NCI-H345 treated with DMSO at 0.1 percent for 48 hours (cell line): ENCODE results near the gene ANKRD11.

Experiments used
- DNase-seq: peaks from one replicate; lab custom pipeline; 2025; ENCODE audit not compliant: unreplicated experiment; lab: John Stamatoyannopoulos, UW

The ANKRD11 gene

DNA sequence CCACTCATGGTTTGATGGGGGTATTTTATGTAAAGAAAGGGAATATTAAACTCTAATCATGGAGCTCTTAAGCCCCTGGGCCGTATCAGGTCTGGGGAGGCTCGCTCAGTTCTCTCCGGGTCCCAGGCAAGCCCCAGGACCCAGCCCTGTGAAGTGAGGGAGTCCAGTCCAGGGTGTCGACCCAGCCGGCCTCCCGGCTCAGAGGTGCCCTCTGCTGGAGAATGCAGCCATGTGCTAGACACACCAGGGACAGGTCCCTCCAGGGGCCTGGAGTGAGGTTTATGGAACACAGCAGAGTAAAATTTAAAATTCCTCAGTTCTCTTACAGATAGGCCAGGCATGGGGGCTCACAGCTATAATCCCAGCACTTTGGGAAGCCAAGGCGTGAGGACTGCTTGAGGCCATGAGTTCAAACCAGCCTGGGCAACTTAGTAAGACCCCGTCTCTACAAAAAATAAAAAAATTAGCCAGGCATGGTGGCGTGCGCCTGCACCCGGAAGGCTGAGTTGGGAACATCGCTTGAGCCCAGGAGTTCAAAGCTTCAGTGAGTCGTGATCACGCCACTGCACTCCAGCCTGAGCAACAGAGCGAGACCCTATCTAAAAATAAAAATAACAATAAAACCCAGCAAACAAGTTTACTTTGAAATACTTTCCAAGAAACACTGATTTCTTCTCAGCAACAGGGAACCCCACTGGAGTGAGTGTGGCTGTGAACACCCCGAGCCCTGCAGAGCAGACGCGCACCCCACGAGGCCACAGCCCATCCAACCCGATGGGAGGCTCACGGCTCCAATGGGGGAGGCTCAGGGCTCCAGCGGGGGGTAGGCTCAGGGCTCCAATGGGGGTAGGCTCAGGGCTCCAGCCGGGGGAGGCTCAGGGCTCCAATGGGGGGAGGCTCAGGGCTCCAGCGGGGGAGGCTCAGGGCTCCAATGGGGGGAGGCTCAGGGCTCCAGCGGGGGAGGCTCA is 200.6 kb downstream of the ANKRD11 start:
- peak; percentile 2 for DNase-seq

DNA sequence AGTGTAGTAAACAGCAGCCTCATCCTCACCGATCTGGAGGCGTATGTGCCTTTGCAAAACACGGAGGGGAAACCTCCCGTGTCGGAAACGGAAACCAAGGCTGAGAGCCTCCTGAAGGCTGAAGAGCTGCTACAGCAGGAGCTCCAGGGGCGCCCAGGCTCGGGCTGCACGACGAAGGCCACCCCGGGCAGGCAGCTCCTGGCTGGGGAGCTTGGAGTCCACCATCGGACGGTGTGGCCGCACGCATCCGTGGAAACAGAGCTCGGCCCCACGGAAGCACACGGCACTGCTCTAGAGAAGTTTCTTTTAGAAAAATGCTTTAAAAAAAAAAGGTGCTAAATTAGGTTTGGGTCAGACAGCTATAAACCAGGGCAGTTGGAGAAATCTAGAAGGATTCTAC is 201.4 kb downstream of the ANKRD11 start:
- DNase-seq: no peak

DNA sequence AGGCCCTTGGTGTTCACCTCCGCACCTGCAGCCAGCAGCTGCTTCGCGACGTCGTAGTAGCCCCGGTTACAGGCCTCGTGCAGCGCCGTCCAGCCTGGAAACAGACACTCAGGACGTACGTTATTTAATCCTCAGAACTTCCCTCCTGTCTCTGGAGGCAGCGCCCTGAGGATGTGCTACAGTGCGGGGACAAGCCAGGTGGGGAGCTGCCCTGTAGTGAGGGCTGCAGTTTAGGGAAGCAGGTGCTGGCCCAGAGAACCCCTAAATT is 201.8 kb downstream of the ANKRD11 start:
- no peak for DNase-seq

DNA sequence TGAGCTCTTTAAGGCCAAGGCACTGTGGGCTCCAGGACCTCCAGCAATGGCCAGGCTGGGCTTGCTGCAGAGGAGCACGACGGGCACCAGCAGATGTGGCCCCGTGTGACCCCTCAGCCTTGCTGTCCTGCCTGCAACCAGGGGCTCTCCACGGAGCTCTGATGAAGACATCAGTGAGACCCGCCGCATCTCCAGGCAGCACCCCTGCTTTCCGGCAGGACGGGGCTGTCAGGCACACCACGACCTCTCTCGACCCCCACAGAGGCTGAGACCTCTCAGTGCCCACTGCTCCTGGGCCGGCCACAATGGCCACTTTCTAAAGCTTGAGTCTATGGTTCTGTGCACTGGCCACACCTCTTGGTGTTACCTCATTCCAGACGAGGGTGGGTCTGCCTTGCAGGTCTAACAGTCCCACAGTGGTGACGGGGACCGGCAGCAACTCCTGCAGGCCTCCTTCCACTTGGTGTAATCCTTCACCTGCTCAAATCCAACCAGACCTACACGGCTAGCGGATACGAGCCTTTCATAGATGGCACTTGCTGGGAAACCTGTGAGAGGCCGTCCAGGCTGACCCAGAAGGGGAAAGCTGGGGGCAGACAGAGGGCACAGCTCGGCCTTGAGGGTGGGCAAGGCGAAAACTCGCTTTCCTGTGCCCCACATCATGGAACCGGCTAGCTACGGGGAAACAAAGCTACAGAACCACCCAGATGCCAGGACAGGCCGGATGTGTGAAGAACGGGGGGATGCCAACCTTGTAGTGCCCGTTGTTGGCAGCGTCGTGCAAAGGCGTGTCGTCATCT is 202.4 kb downstream of the ANKRD11 start:
- no peak for DNase-seq

DNA sequence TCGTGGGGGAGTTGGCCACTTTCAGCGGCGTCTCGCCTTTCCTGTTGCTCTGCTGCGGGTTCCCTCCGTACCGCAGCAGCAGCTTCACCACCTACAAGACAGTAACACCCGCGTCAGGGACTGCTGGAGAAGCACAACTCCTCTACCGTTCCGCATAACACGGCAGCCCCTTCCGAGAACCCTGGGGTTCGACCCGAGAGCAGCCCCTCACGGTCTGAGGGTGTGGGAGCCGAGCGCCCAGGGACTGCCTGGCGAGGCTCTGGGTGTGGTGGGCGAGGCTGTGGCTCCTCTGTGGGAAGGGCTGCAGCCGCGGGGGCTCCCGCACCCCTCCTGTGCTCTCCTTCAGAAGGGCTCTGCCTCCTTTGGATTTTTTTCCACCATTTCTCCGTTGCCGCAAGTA is 204.3 kb downstream of the ANKRD11 start:
- no peak for DNase-seq

DNA sequence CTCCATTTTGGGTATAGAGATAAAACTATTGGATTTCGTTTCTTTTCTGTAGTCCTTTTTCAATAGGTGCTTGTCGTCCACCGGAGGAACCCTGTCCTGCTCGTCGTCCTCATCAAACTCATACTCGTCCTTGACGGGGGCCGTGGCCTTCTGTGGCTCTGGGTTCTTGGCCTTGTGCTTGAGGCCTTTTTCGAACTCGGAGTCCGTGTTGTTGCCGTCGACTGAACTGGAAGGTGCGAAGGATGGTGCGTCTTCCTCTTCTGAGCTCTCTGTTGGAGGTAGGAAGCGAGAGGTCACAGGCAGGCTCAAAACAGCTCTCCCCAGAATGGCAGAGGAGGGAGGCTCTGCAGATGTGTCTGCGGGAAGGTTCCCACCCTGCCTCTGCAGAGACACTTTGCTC is 205.0 kb downstream of the ANKRD11 start:
- no peak for DNase-seq

DNA sequence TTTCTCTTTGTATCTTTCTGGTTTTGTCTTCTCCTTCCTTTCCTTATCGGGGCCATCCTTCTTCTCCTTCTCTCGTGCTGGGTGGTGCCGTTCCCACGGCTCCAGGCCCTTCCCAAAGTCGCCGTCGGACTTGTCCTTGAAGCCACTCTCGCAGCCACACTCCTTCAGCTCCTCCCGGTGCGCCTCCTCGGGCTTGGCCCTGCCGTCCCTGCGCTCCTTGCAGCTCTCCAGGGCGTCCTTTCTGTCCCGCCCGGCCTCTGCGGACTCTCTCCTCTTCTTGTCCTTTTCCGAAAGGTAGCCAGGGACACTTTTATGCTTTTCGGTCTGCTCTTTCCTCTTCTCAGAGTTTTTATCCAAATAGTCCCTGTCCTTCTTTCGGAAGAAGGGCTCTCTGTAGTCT is 206.9 kb downstream of the ANKRD11 start:
- DNase-seq: no peak

DNA sequence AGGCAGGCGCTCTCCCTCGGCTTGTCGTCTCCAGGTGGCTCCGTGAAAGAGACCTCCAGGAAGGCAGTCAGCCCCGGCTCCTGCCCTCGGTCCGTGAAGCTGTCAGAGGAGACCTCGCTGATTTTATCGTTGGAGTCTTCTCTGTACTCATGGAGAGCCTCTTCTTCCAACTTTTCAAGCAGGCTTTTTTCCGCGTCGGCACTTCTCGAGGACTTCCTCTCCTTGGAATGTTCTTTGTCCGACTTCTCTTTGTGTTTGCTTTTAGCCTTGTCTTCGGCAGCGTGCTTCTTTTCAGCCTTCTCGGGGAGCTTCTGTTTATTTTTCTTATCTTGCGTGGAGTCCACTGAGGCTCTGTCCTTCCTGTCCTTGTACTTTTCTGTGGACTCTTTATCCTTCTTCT is 207.8 kb downstream of the ANKRD11 start:
- DNase-seq: no peak

DNA sequence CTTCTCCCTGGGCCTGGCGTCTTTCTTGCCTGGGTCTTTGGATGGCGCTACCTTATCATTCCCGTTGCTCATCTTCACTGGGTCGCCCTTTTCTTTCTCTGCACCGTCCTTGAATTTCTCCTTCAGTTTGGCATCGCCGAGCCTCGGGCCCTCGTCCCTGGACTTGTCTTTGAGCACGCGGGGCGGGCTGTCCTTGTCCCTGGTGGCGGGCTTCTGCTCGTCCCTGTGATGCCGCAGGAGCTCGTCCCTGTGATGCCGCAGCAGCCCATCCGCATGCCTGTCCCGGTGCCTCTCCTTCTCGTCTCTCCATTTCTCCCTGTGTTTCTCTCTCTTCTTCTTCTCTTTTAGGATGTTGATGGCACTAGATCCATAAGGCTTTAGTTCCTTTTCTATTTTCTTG is 208.5 kb downstream of the ANKRD11 start:
- no peak for DNase-seq

DNA sequence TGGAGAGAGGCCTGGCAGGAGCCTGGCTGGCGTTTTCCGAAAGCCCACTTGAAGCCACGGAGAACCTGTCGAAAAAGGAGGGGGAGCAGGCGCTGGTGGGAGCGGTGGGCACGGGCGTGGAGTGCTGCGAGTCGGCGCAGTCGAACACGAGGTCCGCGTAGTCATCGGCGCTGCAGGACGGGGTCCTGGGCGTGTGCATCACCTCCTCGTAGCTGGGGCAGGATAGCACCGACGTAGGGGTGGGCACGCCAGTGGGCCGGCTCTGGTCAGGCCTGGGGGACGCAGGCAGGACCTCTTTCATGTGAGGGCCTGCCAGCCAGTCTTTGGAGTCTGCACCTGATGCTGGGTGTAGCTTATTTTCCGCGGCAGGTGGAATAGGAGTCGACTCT is 209.2 kb downstream of the ANKRD11 start:
- DNase-seq: no peak

DNA sequence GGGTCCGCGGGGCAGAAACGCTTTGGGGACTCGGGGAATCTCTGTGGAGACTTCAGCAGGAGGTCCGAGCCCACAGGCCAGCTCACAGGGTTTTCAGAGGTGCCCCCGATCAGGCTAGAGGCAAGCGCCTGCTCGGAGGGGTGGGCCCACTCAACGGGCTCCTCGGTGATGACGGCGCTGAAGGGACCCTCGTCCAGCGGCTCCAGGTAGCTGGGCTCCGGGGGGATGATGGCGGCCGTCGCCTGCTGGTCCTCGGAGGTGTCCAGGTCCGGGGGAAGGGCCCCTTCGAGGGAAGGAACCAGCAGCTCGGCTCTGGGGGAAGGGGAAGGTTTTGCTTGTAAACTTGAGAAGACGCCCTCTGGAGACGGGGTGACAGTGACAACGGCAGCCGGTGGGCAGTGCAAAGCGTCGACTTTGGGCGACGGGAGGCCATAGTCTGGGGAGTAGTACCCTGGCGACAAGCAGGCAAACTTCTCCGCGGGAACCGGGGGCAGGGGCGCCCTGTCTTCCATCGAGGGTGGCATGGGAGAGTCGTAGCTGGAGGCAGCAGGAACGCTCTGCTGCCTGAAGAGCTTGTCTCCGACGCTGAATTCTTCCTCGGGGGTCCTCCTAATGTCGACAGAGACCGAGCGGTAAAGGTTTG is 209.7 kb downstream of the ANKRD11 start:
- DNase-seq: no peak

DNA sequence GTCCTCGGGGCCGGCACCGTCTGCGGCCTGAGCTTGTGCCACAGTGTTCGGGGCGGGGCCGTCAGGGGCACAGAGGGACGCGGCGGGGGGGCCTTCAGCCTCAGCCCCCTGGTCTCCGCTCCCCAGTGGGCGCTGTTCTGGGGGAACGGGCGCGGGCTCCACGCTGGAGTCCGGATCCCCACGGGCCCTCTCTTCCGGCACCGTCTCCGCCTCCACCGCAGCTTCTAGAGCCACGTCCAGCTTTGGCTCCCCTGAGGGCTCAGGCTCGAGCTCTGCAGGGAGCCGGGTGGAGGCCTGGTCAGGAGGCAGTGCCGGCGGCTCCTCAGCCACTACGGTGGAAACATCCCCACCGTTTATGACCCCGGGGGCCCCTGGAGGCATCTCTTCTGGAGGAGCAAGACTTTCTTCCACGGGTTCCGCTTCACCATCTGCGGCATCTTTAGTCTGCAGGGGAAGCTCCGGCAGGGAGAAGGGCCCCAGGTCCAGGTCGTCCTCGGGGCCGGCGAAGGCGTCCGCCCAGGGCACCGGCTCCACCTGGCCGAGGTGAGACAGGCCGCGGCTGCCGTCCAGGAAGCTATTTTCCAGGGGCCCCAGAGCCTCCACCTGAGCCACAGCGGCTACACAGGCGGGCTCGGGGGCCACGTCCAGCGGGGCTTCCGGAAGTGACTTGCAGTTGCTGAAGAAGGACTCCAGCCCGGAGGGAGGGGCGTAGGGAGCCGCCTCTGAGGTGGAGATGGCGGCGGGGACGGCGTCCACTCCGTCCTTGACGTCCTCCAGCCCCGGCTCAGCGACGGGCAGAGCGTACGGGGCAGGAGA is 210.5 kb downstream of the ANKRD11 start:
- no peak for DNase-seq

DNA sequence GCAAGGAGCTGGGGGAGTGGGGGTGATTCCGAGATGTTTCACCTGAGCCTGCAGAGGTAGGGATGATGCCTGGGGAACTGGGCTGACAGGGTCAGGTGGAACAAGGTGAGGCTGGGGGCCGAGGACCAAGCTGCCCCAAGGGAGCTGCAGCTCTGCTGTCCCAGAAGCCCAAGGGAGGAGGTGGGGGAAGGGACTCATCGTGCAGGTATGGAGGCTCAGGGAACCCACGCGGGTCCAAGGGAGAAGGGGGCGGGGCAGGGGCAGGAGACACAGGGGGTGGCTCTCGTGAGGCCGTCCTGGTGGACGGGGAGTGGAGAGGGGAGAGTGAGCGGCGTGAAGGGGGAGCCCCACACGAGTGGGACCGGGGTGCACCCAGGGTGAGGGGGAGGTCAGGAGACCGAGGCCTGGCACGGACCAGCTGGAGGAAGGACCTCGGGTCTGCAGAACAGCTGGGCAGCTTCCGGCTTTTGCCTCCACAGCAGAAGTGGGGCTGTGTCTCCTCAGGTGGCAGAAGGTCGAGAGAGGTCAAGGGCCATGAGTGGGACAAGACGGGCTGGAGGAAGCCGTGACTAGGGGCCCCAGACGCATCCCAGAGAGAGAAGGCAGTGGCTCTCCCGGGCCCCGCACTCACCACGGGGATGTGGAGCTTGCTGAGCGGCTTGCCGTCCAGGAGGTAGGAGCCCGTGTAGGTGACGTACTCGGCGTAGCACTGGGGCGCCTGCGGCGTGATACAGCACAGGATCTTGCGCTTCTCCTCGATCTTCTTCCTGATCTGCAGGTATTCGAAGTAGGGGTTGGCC is 211.7 kb downstream of the ANKRD11 start:
- no peak for DNase-seq

DNA sequence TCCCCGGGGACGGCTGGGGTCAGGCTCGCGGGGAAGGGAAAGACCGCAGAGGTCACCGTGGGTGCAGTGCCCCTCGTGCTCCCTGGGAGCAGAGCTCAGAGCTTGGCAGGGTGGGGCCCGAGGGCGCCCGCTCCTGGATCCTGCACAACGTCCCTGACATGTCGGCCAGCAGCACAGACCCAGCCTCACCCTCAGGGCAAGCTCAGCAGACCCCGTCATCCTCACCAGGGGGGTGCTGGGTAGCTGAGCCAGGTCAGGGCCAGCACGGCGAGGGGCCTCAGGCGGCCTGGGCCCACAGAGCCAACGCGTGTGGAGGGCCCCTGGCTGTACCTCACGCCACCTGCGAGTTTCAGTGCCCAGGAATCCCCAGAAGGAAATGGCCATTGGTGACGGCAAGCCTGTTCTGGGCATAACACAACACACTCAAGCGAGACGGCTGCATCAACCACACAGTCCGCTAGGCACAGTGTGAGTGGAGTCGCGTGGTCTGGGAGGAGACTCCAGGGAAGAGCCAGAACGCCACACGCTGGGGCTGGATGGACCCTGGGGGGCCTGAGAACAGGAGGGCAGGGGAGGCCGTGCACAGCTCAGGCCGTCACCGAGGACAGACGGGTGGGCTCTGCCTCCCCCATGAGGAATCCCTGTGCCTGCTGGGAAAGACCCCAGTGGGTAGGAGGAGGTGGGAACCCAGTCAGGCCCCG is 212.6 kb downstream of the ANKRD11 start:
- DNase-seq: no peak

DNA sequence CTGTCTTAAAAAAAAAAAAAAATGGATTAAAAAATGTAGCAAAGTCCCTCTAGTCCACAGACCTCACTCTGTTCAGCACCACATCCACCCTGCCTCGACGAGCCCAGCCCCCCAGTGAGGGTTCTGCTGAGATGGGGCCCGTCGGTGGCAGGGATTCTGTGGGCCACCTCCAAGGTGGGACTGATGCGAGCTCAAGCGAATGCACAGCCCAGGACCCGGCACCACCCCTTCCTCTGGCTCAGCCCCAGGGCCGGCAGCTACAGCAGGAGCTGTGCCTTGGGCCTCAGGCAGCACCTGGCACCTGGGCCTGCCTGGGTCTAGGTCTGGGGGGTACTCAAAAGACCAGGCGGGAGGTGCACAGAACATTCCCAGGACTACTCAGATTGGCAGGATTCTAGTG is 213.3 kb downstream of the ANKRD11 start:
- no peak for DNase-seq

DNA sequence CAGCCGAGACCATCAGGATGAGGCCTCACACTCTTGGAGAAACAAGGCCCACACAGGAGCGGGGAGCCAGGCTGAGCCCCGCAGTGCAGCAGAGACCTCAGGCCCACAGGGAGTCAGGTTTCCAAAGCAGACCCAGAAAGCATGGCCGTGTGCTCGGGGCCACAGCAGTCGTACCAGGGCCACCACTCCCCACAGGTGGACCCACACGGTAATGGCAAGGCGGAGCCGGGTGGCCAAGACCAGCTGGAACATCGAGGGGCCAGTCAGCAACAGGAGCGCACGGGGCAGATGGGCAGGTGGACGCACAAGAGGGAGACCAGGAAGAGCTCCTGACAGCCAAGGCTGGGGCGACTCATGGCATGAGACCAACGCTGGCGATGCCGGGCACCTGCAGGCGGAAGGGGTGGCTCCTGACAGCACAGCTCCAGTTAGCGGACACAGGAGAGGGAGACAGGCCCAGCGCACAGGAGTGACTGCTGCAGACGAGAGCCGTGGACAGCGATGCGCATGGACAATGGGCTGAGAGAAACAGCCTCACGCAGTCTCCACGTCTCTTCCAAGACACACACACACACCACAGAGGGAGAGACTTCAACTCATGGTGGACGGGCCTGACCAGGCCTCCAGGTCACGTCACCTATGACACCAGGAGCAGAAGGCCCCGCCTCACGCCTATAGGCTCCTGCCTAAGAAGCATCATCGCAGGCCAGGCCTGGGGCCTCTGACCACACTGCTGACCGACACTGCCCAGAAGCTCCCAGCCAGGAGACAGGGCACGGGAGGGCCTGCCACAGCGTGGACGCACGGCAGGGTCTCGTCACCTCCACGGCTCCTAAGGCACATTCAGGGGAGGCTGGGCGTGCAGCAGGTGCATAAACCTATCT is 214.3 kb downstream of the ANKRD11 start:
- DNase-seq: no peak

DNA sequence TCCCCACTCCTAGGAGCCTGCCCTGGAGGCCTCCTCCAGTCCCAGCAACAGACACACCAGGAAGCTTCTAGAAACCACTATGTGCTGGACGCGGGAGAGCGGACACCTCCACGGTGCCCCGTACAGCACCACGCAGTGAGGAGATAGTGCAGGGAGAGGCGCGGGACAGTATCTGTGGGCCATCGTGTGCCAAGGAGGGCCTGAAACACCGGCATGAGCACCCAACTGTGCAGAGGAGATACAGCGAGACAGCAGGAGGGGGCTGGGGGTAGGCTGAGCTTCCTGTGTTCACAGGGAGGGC is 215.1 kb downstream of the ANKRD11 start:
- DNase-seq: no peak

DNA sequence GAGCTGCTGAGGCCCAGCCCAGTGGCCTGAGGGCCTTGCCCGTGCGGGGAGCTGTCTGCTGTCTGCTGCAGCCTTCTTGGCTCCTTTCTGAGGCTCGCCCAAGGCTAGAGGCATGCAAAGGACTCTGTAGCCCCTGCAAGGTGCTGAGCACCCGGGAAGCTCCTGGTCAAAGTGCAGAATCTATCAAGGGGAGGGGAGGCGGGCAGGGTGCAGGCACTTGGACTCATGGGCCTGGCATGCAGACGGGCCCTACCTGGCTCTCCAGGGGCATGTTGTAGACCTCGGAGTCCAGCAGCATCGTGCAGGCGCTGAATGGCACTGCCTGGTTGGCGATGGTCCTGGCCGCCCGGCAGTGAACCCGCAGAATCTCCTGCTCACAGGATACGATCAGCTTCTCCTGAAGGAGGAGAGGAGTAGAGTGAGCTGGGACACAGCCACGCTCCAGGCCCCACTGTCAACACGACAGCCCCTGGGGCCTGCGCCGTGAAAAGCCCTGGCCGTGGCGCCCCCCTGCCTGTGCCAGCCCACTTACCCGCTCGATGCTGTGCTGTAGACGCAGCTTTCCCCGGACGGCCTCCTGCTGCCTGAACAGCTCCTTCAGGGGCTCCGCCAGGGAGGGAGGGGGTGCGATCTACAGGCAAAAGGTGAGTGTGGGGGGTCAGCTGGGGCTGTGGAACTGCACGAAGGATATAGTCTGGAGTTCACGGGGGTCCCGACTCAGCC is 215.6 kb downstream of the ANKRD11 start:
- no peak for DNase-seq
